ENCODE data around the gene TFF3. TPM values are rescaled to one million over a fixed set of nuclear protein-coding genes. Genes with fewer than 3 reads are reported as not detected.

The TFF3 gene
- total RNA-seq, 1 experiment from 2014 or later, result not detected

DNA sequence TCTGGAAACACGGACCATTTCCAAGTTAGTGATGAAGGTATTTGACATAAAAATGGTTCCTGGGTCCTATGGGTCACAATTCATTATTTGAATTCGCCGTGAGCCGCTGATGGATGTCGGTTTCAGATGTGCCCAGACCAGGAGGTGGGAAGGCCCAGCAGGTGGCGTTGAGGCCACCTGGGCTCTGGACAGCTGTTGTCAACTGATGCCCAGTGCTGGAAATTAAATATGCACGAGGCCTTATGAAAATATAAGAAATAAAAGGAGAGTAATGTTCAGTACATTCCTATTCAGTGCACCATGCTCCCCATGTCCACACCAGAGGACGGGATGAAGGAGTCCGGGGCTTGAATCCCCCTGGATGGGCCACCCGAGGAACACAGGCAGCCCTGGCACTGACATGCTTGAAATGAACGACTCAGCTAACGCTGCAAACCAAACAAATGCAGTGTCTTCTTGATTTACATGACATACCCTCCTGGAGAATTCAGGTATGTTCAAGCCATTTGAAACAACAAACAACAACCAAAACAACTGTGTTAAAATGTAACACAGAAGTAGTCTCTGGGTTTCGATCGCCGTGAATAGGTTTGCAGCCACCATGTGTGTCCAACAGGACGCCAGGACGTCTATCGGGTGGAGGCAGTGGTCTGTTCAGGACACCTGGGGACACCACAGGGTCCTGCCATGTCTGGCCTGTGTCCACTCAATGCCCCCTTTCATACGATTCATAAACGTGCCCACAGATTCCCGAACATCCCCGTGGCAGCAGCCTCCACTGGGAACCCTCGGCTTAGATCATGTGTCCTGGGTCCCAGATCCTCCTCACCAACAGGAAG lies 6.1 kb downstream of the TFF3 start:
- POLR2A ChIA-PET (ENCODE audit: low non-redundant PET), result no interaction called here
- BruUV-seq (replicated peaks), result no TSS peak
- intact Hi-C loops (cut with micrococcal nuclease; ENCODE audit: unreplicated experiment), result loop anchor here (1.0 to 5.0 kb wide), 2 partner anchors 141 to 228 kb away; no protein-coding TSS in a partner anchor

DNA sequence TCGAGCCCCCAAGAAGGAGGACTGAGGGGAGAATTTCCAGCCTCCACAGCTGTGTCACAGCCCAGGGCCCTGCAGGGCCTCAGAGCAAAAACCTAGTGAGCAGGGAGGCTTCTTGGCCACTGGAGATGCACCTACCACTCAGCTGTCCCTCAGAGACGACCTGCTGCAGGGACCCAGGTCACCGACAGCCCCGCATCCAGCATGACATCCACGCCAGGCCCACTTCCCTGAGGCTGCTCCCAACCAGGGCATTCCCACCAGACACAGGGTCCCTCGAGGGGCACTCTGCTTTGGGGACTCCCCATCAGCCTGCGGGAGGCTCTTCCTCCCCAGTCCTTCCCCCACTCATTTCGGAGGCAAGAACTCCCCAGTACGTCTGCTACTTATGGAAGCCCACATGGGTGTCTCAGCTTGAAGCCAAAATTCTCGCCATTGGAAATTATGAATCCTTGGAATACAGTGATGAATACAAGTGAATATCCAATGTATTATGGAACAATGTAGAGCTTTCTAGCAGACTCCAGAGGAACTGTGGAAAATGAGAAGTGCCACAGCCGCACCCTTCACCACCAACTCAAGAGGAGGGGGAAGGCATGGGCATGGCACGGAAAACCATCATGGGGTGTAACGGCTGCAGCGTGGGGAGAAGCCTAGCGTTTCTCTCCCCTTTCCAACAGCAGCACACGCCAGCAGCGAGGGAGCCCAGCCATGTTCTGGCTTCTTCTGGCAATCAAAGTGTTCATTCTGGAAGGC lies 6.9 kb downstream of the TFF3 start:
- H3K4me1 ChIP-seq (ENCODE audit: insufficient read depth, low read length, poor library complexity, severe bottlenecking), result no peaks in the 10 kb centered on the region
- CTCF ChIA-PET, result no interaction called here
- POLR2A ChIA-PET (ENCODE audit: low non-redundant PET), result no interaction called here

More for the DNA sequence above, 6.1 kb downstream of the TFF3 start:
- Histone ChIP-seq H3K36me3 (ENCODE audit: insufficient read depth, low read length, poor library complexity, severe bottlenecking) (no peaks in the 10 kb centered on the region), H3K27ac (ENCODE audit: low read depth, low read length, poor library complexity, severe bottlenecking) (no peak overlapping the region), H3K9me3 (ENCODE audit: low read depth, low read length, poor library complexity, severe bottlenecking) (no peaks in the 10 kb centered on the region), H3K27me3 (replicated peaks; ENCODE audit: insufficient read depth, low read depth, low read length, poor library complexity) (no peaks in the 10 kb centered on the region), H3K4me1 (ENCODE audit: insufficient read depth, low read length, poor library complexity, severe bottlenecking) (no peaks in the 10 kb centered on the region), H3K4me3 (ENCODE audit: low read depth, low read length, poor library complexity, severe bottlenecking) (no peak overlapping the region)
- CTCF ChIA-PET, result interaction anchor here (0.5 to 1.4 kb wide), 16 partner anchors 13 to 284 kb away, joined by 3 to 12 read pairs (median 6); no protein-coding TSS in a partner anchor
- no peak for DNase-seq (ENCODE audit: low spot score)
- TF ChIP-seq, protein P1, sequence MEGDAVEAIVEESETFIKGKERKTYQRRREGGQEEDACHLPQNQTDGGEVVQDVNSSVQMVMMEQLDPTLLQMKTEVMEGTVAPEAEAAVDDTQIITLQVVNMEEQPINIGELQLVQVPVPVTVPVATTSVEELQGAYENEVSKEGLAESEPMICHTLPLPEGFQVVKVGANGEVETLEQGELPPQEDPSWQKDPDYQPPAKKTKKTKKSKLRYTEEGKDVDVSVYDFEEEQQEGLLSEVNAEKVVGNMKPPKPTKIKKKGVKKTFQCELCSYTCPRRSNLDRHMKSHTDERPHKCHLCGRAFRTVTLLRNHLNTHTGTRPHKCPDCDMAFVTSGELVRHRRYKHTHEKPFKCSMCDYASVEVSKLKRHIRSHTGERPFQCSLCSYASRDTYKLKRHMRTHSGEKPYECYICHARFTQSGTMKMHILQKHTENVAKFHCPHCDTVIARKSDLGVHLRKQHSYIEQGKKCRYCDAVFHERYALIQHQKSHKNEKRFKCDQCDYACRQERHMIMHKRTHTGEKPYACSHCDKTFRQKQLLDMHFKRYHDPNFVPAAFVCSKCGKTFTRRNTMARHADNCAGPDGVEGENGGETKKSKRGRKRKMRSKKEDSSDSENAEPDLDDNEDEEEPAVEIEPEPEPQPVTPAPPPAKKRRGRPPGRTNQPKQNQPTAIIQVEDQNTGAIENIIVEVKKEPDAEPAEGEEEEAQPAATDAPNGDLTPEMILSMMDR (conservative IDR thresholded peaks at IDR 0.05; ENCODE audit: low read depth, low read length), result no peak
- no peak for TF ChIP-seq EZH2 (IDR thresholded peaks at IDR 0.05; ENCODE audit: borderline replicate concordance, low read depth, low read length, poor library complexity, severe bottlenecking)

DNA sequence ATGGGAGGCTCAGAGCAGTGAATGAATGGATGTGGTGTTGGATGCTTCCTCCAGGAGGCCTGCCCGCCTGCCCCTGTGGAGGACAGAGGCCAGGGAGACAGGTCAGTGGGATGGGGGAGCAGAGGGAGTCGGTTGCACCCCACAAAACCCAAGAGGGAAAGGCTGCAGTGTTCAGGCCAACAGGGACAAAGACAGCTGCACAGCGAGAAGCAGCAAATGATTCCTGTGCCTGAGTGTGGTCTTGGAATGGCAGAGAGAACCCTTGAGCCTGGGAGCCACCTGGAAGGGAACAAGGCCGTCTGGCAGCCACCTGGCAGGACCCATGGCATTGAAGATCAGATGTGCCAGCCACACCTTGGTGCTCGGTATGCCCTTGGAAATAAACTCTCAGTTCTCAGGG lies 8.1 kb downstream of the TFF3 start:
- Histone ChIP-seq H3K4me1 (ENCODE audit: insufficient read depth, low read length, poor library complexity, severe bottlenecking) (no peaks in the 10 kb centered on the region), H3K27me3 (replicated peaks; ENCODE audit: insufficient read depth, low read depth, low read length, poor library complexity) (no peaks in the 10 kb centered on the region), H3K4me3 (ENCODE audit: low read depth, low read length, poor library complexity, severe bottlenecking) (no peak overlapping the region), H3K36me3 (ENCODE audit: insufficient read depth, low read length, poor library complexity, severe bottlenecking) (no peaks in the 10 kb centered on the region), H3K9me3 (ENCODE audit: low read depth, low read length, poor library complexity, severe bottlenecking) (no peaks in the 10 kb centered on the region), H3K27ac (ENCODE audit: low read depth, low read length, poor library complexity, severe bottlenecking) (no peak overlapping the region)
- DNase-seq (ENCODE audit: low spot score), result no peak
- BruUV-seq (replicated peaks), result no TSS peak
- TF ChIP-seq, protein P1 (conservative IDR thresholded peaks at IDR 0.05; ENCODE audit: low read depth, low read length), result no peak
- no peak for TF ChIP-seq EZH2 (IDR thresholded peaks at IDR 0.05; ENCODE audit: borderline replicate concordance, low read depth, low read length, poor library complexity, severe bottlenecking)
- CTCF ChIA-PET, result no interaction called here
- intact Hi-C loops (cut with micrococcal nuclease; ENCODE audit: unreplicated experiment), result loop anchor here (5.0 kb wide), 1 partner anchor 230 kb away; no protein-coding TSS in a partner anchor
- POLR2A ChIA-PET (ENCODE audit: low non-redundant PET), result no interaction called here

More for the DNA sequence above, 6.9 kb downstream of the TFF3 start:
- Histone ChIP-seq H3K27ac (ENCODE audit: low read depth, low read length, poor library complexity, severe bottlenecking) (no peak overlapping the region), H3K4me3 (ENCODE audit: low read depth, low read length, poor library complexity, severe bottlenecking) (no peak overlapping the region), H3K27me3 (replicated peaks; ENCODE audit: insufficient read depth, low read depth, low read length, poor library complexity) (no peaks in the 10 kb centered on the region), H3K9me3 (ENCODE audit: low read depth, low read length, poor library complexity, severe bottlenecking) (no peaks in the 10 kb centered on the region), H3K36me3 (ENCODE audit: insufficient read depth, low read length, poor library complexity, severe bottlenecking) (no peaks in the 10 kb centered on the region)
- no peak for TF ChIP-seq EZH2 (IDR thresholded peaks at IDR 0.05; ENCODE audit: borderline replicate concordance, low read depth, low read length, poor library complexity, severe bottlenecking)
- TF ChIP-seq, protein P1 (conservative IDR thresholded peaks at IDR 0.05; ENCODE audit: low read depth, low read length), result no peak
- BruUV-seq (replicated peaks), result no TSS peak
- no peak for DNase-seq (ENCODE audit: low spot score)
- intact Hi-C loops (cut with micrococcal nuclease; ENCODE audit: unreplicated experiment), result loop anchor here (5.0 kb wide), 1 partner anchor 229 kb away; no protein-coding TSS in a partner anchor

Measured in A673 (cell line).